Neural crest cell (in vitro differentiated cells): ENCODE results near the gene SAP25. TPM values are rescaled to one million over a fixed set of nuclear protein-coding genes. Genes with fewer than 3 reads are reported as not detected.
"Not testable (repeated sequence)": the region's sequence is repeated elsewhere in the genome, so short reads cannot be mapped to it uniquely, and the experiment has no call there.

Experiments
- DNase-seq: peaks from one replicate; pipeline ENCODE4 v3.0.0; 2021; ENCODE audit warnings: low read depth, mixed read lengths, low spot score
- H3K27ac Mint-ChIP-seq: one replicate; pipeline ENCODE4 v1.8.0; 2021; ENCODE audit warnings: mild to moderate bottlenecking, mixed read lengths; ENCODE audit not compliant: unreplicated experiment
- H3K27me3 Mint-ChIP-seq: 2 replicates; pipeline ENCODE4 v1.8.0; 2021; ENCODE audit warnings: low read depth, mild to moderate bottlenecking, mixed read lengths
- H3K36me3 Mint-ChIP-seq: 2 replicates; pipeline ENCODE4 v1.8.0; 2021; ENCODE audit warnings: low read depth, mild to moderate bottlenecking, mixed read lengths
- H3K4me1 Mint-ChIP-seq: 2 replicates; pipeline ENCODE4 v1.8.0; 2021; ENCODE audit warnings: mixed read lengths
- H3K4me3 Mint-ChIP-seq: one replicate; pipeline ENCODE4 v1.8.0; 2021; ENCODE audit warnings: mild to moderate bottlenecking, mixed read lengths
- H3K9me3 Mint-ChIP-seq: 2 replicates; pipeline ENCODE4 v1.8.0; 2021; ENCODE audit warnings: mixed read lengths
- total RNA-seq: library from RNA; stranded (reverse); gene quantifications from 2 replicates; pipeline ENCODE4 v1.2.1, GENCODE V29; 2021
- TF ChIP-seq, protein P1 (sequence below): fragments of 200-600 bp; sonication (generic); conservative IDR thresholded peaks from 2 replicates; pipeline ENCODE4 v1.5.0; 2021; ENCODE audit warnings: antibody characterized with exemption, mild to moderate bottlenecking

The SAP25 gene
- total RNA-seq, 1 donor from 2014 or later, result 3.4 TPM

GRCh38 chr7:100567751-100568175, 5.9 kb downstream of the SAP25 start:
- peaks cover 24% of the 10 kb centered on the region for H3K27me3 Mint-ChIP-seq
- no peak overlapping the region for H3K27ac Mint-ChIP-seq
- no peaks in the 10 kb centered on the region for H3K9me3 Mint-ChIP-seq
- peaks cover 38% of the 10 kb centered on the region for H3K4me1 Mint-ChIP-seq
- H3K4me3 Mint-ChIP-seq, result no peak overlapping the region
- DNase-seq, result no peak
- TF ChIP-seq, protein P1, sequence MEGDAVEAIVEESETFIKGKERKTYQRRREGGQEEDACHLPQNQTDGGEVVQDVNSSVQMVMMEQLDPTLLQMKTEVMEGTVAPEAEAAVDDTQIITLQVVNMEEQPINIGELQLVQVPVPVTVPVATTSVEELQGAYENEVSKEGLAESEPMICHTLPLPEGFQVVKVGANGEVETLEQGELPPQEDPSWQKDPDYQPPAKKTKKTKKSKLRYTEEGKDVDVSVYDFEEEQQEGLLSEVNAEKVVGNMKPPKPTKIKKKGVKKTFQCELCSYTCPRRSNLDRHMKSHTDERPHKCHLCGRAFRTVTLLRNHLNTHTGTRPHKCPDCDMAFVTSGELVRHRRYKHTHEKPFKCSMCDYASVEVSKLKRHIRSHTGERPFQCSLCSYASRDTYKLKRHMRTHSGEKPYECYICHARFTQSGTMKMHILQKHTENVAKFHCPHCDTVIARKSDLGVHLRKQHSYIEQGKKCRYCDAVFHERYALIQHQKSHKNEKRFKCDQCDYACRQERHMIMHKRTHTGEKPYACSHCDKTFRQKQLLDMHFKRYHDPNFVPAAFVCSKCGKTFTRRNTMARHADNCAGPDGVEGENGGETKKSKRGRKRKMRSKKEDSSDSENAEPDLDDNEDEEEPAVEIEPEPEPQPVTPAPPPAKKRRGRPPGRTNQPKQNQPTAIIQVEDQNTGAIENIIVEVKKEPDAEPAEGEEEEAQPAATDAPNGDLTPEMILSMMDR, result no peak
- no peaks in the 10 kb centered on the region for H3K36me3 Mint-ChIP-seq

DNA sequence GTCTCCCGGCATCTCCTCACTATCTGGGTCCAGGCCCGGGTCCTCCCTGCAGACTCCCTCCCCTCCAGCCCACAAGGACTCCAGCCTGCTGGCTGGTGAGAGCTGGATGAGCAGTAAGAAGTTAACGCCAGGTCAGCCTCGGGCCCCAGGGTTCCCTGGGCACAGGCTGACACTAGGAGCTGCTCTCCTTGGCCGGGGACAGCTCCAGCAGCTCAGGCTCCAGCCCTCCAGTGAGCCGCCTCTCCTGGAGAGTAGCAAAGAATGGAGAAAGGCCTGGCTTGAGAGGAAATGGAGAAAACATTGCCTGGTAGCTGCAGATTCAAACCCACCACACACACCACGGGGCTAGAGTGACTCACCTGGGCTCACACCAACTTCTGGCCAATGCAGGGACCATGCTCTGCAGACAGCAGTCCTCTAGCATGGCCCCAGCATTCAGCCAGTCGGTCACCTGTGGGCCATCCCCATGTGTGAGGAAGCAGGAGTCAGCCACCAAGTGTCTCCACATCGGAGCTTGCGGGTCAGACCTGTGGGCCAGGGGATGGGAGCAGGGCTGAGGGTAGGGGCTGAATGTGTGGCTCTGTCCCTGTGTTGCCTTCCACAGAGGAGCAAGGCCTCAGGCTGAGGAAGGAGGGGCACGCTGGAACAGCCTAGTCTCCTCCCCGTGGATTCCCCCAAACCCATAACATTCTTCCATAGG, 6.5 kb downstream of the SAP25 start:
- H3K4me1 Mint-ChIP-seq, result peaks cover 37% of the 10 kb centered on the region

DNA sequence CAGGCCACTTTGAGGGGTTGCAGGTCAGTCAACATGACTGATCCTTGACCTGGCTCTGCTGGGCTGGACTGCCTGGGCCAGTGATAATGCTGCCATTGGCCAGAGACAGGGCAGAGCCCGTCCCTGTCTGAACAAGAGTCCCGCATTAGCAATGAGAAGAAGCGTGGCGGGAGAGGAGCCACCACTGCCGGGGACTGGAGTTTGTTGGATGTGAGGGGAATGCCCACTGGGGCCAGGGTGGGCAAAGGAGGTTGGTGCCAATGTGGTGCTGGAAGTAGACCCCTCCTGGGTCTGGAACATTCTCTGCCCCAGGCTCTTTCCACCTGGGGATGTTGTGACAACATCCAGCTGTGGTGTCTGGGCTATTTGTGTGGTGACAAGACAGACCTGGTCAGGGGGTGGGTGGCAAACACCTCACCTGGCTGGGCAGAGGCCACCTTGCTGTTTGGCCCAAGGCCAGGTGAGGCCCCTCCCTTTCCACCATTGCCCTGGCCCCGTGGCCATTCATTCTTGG, 7.6 kb downstream of the SAP25 start:
- Mint-ChIP-seq H3K27me3 (peaks cover 17% of the 10 kb centered on the region), H3K4me1 (peaks cover 33% of the 10 kb centered on the region), H3K27ac (no peak overlapping the region), H3K4me3 (no peak overlapping the region), H3K9me3 (no peaks in the 10 kb centered on the region), H3K36me3 (no peaks in the 10 kb centered on the region)
- TF ChIP-seq, protein P1, result no peak
- DNase-seq, result no peak

More for the DNA sequence above, 6.5 kb downstream of the SAP25 start:
- no peaks in the 10 kb centered on the region for H3K9me3 Mint-ChIP-seq
- H3K4me3 Mint-ChIP-seq, result no peak overlapping the region
- no peaks in the 10 kb centered on the region for H3K36me3 Mint-ChIP-seq
- no peak overlapping the region for H3K27ac Mint-ChIP-seq
- H3K27me3 Mint-ChIP-seq, result peaks cover 24% of the 10 kb centered on the region
- DNase-seq, result no peak
- TF ChIP-seq, protein P1, result no peak

GRCh38 chr7:100565133-100565571, 8.5 kb downstream of the SAP25 start:
- TF ChIP-seq, protein P1, result no peak
- Mint-ChIP-seq H3K4me1 (peaks cover 33% of the 10 kb centered on the region), H3K27me3 (peaks cover 10% of the 10 kb centered on the region), H3K36me3 (no peaks in the 10 kb centered on the region), H3K27ac (no peak overlapping the region), H3K4me3 (no peak overlapping the region), H3K9me3 (no peaks in the 10 kb centered on the region)
- DNase-seq, result no peak

DNA sequence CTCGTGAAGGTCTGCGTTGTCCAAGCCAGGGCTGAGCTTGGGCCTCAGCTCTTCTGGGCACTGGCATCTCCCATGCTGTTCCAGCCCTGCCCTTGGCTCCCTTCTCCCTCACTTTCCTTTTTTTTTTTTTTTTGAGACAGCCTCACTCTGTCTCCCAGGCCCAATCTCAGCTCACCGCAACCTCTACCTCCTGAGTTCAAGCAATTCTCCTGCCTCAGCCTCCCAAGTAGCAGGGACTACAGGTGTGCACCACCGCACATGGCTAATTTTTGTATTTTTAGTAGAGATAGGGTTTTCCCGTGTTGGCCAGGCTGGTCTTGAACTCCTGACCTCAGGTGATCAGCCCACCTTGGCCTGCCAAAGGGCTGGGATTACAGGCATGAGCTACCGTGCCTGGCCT, 9.3 kb downstream of the SAP25 start:
- not testable (repeated sequence) for H3K27me3 Mint-ChIP-seq, H3K9me3 Mint-ChIP-seq, H3K4me3 Mint-ChIP-seq, DNase-seq, H3K36me3 Mint-ChIP-seq, H3K27ac Mint-ChIP-seq
- H3K4me1 Mint-ChIP-seq, result peaks cover 35% of the 10 kb centered on the region

DNA sequence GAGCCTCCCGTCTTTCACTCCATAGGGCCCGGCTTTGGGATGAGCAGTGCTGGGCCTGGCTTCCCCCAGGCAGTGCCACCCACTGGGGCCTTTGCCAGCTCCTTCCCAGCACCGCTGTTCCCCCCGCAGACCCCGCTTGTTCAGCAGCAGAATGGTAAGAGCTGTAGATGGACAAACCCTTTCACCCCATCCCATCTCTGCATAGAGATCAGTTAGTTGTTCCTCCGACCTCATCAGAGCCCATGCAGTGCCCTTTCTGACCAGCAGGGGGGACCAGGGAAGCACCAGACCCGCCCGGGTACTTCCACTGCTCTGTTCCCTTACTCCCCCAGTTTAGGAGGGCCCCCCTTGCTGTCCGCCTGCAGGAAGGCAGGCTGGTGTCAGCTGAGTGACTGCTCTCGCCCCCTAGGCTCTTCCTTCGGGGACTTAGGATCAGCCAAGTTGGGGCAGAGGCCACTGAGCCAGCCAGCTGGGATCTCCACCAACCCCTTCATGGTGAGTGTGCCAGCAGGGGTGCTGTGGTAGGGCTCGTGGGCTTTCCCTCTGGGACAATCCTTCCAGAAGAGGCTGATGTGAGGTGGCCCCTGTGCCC, 9.8 kb downstream of the SAP25 start:
- Mint-ChIP-seq H3K27ac (no peak overlapping the region), H3K27me3 (peaks cover 2% of the 10 kb centered on the region), H3K4me1 (peaks cover 30% of the 10 kb centered on the region), H3K9me3 (no peaks in the 10 kb centered on the region), H3K36me3 (no peaks in the 10 kb centered on the region), H3K4me3 (no peak overlapping the region)
- TF ChIP-seq, protein P1, result peak; percentile 85
- peak; percentile 90 for DNase-seq
